Glomerular endothelial cell (primary cell): ENCODE results near the gene CTNNA1. TPM values are rescaled to one million over a fixed set of nuclear protein-coding genes. Genes with fewer than 3 reads are reported as not detected.

Experiments
- DNase-seq: peaks from one replicate; pipeline ENCODE4 v3.0.0-alpha.2; 2011; ENCODE audit warnings: low read depth, low spot score; ENCODE audit errors: extremely low read depth
- total RNA-seq: library from RNA; depleted of rRNA; stranded (reverse); fragments of >200 nt; gene quantifications from 2 replicates; pipeline ENCODE4 v1.2.3, GENCODE V29; 2015

Gene CTNNA1
- total RNA-seq, 1 donor from 2014 or later: 444 TPM

DNA sequence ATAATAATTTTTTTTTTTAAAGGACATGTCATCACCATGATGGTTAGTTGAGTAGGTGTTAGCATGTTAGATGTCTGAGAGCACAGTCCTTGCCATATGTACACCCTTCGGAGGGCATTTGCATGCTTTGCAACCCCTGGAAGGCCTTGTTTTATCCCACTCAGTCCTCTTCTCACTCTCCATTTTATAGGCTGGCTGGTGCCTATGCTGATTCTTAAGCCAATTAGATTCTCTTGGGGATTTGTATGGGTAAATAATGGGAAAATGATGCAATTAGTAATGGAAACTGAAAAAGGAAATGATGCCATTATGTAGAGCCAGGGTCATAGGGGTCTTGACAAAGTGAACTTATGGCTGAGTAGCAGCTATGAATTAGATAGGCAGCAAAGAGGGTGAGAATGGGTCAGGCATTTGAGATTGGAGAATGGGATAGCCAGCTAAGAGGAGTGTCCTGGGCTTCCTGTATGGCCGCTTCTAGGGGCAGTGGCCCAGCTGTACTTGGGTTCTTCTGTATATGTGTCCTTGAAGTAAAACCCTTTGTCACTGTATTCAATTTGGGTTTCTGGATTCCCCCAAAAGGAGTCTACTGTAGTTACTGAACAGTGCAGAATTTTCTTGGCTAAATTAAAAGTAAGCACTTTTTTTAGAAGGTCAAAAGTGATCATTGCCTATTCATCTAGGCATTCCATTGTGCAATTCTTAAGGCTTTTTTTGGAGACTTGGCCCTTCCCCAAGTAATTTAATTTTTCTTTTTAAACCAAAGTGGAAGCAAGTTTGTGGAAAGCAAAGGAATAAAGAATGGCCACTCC, 90.3 kb downstream of the CTNNA1 start:
- DNase-seq: no peak

GRCh38 chr5:138844125-138844461, 90.9 kb downstream of the CTNNA1 start:
- no peak for DNase-seq

DNA sequence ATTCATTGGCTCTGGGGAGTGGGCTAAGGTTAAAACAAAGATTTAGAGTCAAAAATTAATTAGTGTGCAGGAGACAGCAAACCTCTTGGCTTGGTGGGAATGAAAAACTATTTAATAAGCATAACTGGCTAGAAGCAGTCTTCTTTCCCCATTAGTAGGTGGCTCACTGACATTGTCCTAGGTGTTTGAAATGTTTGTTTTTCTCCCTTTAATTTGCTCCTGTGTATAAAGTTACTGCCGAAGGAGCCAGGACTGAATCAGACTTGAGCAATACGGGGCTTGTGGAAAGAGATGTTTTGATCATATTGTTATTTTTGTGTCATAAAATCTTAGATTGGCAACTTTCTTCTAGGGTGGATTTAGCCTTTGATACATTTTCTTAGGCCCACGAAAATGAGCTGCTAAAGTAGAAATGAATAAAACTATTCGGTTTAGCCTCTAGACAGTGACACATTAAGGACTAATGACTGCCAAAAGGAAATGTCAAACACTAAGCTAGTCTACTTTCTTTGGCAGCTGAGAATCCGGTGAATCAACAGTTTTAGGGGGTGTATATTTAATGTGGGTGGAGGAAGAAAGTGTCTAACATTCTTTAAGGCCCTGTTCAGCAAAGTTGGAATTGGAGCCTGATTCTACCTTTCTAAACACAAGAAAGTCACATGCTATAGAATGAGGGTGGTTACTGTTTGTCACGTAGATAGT, 91.7 kb downstream of the CTNNA1 start:
- no peak for DNase-seq

GRCh38 chr5:138849439-138849838, 96.2 kb downstream of the CTNNA1 start:
- DNase-seq: no peak

GRCh38 chr5:138849882-138850281, 96.7 kb downstream of the CTNNA1 start:
- no peak for DNase-seq

DNA sequence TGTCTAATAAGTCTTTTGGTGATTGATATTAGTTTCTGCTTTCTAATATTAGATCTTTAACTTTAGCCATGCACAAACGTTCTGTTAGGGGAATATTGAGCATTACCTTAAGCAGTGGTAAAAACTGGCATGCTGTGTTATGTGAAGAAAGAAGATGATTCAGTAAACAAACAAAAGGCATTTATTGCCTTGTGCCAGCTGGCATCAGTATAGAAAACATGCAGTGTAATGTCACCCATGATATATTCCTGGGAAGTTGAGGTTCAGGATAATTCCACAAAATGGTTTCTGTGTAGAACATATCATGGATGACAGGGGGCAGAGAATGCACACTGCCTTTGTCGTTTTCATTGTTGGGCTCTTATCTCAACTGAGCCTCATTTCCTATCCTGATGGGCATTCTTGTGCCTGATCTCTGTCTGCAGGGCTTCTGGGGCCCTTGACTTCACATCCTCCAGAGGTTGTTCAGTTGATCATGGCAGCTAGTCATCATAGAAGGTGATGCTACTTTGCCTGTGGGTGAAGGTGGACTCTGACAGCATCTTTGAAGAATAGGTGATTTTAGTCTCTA, 97.7 kb downstream of the CTNNA1 start:
- no peak for DNase-seq

DNA sequence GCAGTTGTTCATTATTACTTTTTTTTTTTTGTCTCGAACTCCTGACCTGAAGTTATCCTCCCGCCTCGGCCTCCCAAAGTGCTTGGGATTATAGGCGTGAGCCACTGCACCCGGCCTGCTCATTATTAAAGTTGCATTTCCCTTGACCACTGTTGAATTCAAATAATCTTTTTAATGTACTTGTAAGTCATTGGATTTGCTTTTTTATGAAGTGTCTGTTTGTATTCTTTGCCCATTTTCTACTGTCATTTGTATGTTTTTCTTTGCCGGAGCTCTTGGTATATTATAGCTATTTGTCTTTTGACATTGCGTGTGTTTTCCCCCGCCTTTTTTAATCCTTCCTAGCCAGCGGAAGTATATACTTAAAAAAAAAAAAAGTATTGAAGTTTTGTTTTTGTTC, 99.9 kb downstream of the CTNNA1 start:
- DNase-seq: no peak

DNA sequence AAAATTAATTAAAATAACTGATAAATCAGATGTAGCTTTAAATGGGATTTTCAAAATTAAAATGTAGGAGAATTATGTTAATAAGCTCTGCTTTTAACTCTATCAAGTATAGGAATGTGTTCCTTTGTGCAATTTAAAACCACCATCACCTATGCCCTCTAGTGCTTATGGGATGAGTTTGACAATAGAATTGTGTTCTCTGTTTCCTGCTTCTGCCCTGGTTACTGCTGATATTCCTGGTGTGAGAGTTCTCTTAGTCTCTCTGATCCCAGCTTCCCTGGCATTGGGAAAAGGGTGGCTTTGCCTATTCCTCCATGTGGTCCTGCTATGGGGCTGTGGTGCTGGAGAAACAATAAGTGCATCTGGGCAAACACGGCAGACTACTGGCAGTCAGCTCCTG, 113.8 kb downstream of the CTNNA1 start:
- DNase-seq: no peak

DNA sequence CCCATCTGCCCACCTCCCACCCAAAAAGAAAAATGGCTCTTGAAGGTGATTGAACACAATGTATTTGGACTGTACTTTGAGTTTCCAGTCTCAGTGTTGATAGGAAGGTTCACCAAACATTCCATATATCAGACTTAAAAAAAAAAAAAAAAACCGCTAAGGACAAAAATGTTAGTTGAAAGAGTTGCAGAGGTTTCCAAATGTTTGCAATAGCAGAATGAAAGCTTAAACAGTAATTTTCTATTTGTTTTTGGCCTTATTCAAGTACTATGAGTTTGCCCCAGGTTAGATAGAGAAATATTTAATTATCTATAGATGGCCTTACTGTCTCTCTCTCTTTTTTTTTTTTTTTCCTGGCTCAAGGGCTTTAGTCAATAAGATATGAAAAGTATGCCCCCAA, 115.8 kb downstream of the CTNNA1 start:
- DNase-seq: no peak

- DNase-seq: no peak
These were observed 116.7 kb downstream of the CTNNA1 start for GRCh38 chr5:138869763-138870500.

DNA sequence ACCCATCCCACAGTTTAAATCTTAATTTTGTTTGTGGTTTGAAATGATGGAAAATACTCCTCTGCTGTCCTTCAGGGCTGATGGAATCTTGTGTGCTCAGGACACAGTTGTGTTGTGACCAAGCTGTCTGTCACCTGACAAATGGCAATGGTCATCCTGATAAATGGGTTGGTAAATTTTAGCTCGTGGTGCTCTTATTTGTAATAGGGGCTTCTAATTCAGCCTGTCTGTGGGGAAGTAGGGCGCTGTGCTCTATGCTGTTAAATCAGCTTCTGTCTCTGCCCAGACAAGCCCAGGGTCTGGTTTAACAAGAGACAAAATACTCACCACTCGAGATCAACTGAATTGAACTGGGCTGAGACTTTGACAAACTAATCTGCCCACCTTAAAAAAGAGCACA, 117.4 kb downstream of the CTNNA1 start:
- no peak for DNase-seq

DNA sequence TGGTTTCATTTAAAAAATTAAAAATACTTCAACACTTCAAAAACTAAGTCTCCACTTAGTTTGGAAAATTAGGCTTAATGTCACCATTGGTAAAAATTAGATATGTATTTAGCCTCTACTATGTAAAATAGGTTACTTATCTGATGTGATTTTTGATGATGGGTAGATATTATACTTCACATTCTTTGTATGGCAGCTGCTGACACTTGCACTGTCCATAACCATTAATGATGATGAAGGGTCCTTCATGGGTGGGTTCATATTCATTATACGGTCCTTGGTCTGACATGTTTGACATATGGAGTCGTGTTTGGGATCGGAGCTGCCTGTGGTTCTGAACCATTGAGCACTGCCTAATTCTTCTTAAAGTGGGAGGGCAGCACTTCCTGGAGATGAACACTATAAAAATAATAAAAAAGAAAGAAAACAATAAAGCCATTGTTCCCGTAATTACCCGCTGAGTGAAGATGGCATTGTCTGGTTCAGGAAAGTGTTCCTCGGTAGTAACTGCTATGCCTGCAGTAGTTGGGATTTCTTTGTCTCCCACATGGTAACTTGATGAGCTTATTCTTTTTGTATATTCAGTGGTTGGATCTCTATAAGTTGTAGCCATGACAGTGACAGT, 119.7 kb downstream of the CTNNA1 start:
- no peak for DNase-seq

DNA sequence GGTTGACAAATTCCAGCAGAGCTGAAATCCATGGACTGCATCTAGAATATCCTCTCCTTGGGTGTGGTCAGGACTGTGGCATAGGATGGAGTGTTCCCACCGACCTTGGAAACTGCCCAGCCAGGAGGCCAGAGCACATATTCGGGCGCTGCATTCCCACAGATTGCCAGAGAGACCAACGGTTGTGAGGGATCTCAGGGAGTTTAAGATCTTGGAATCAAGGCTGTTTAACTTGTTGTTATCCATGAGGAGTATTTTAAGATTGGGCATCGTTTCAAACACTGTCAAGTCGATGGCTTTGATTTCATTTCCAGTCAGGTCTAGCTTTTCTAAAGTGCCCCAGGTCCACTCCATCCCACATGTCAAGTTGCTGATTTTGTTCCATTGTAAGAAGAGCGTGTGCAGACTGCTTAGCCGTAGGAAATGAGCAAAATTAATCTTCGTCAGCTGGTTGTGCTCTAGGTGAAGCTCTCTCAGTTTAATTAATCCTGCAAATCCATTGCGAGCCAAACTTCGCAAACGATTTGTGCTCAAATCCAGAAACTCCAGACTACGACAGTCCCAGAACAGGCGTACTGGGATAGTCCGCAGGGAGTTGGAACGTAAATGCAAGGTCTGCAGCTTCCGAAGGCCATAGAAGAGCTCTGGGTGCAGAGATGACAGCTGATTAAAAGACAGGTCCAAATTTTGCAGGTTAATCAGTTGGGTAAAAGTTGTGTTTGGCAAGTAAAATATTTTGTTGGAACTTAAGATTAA, 120.4 kb downstream of the CTNNA1 start:
- DNase-seq: no peak

- no peak for DNase-seq
These were observed 121.0 kb downstream of the CTNNA1 start for GRCh38 chr5:138874241-138874640.

GRCh38 chr5:138874771-138875551, 121.7 kb downstream of the CTNNA1 start, which contains the start of gene LRRTM2:
LRRTM2 (minus strand) TSS chr5:138875335; CDS start chr5:138874911, 424 bp downstream.
- DNase-seq: no peak

- no peak for DNase-seq
These were observed 122.3 kb downstream of the CTNNA1 start for GRCh38 chr5:138875552-138875875.

- no peak for DNase-seq
These were observed 122.7 kb downstream of the CTNNA1 start for GRCh38 chr5:138875946-138876345.

- no peak for DNase-seq
These were observed 123.6 kb downstream of the CTNNA1 start for GRCh38 chr5:138876811-138877210.

- DNase-seq: no peak
These were observed 125.4 kb downstream of the CTNNA1 start for GRCh38 chr5:138878437-138879235.
